Left lung (tissue), 10 donors: Measurements from ENCODE around the gene TEX26. TPM values are rescaled to one million over a fixed set of nuclear protein-coding genes. Genes with fewer than 3 reads are reported as not detected.

Source experiments
- ATAC-seq: fragments of 200-7000 bp; cut with Tn5 transposase; one replicate; pipeline ENCODE4 v1.9.1; 2020; ENCODE audit warnings: moderate library complexity
- DNase-seq, 4 donors: peaks; one replicate each; pipeline ENCODE4 v3.0.0-alpha.2; 2013 to 2020
- H3K27ac ChIP-seq, 2 donors: fragments of 200-600 bp; sonication (generic) in 1 of 2; one replicate each; pipeline versions ENCODE4 v1.5.0 to v1.8.0; 2020 to 2021
- H3K27me3 ChIP-seq, 2 donors: fragments of 200-600 bp; sonication (generic) in 1 of 2; one replicate each; pipeline versions ENCODE4 v1.5.0 to v1.8.0; 2020 to 2021
- H3K36me3 ChIP-seq, 2 donors: fragments of 200-600 bp; sonication (generic) in 1 of 2; one replicate each; pipeline versions ENCODE4 v1.5.0 to v1.8.0; 2020 to 2021
- H3K4me1 ChIP-seq, 2 donors: fragments of 200-600 bp; one replicate each; pipeline ENCODE4 v1.8.0; 2021
- H3K4me3 ChIP-seq, 2 donors: fragments of 200-600 bp; sonication (generic) in 1 of 2; one replicate each; pipeline versions ENCODE4 v1.5.0 to v1.8.0; 2020 to 2021; ENCODE audit warnings: mild to moderate bottlenecking in 1 of 2
- H3K9me3 ChIP-seq, 2 donors: fragments of 200-600 bp; sonication (generic) in 1 of 2; one replicate each; pipeline versions ENCODE4 v1.5.0 to v1.8.0; 2020 to 2021
- intact Hi-C, 2 donors: fragments of 100-400 bp; cut with DNase I; formaldehyde crosslinking; loops; one replicate each; pipeline versions ENCODE4 v1.11.2 to v1.14.2; 2022
- polyA plus RNA-seq, 6 donors: library from polyadenylated mRNA; unstranded; fragments of 120-200 nt; gene quantifications; one replicate each; pipeline ENCODE4 v1.2.1, GENCODE V29; 2013; ENCODE audit not compliant: insufficient read length in 6 of 6
- total RNA-seq, 2 donors: library from RNA; stranded (reverse); fragmentation: NEBNext Ultra II Directional; extraction: Animal tissue kit (Norgen Biotek cat#: 25700); gene quantifications; one replicate each; pipeline ENCODE4 v1.2.1, GENCODE V29; 2021
- TF ChIP-seq, protein P1 (sequence below), 2 donors: fragments of 200-600 bp; sonication (generic) in 1 of 2; IDR thresholded peaks; one replicate each; pipeline versions ENCODE4 v1.5.0 to v1.8.0; 2021; ENCODE audit warnings: antibody characterized with exemption in 2 of 2
- donor health status: DM: no; HTN: yes; CAD: no.
- donor health status: DM: no; HTN: no; CAD: no.

The TEX26 gene
- total and polyA plus RNA-seq, 8 donors: 0.47 to 2.4 (median 0.93) TPM; not detected in 1

DNA sequence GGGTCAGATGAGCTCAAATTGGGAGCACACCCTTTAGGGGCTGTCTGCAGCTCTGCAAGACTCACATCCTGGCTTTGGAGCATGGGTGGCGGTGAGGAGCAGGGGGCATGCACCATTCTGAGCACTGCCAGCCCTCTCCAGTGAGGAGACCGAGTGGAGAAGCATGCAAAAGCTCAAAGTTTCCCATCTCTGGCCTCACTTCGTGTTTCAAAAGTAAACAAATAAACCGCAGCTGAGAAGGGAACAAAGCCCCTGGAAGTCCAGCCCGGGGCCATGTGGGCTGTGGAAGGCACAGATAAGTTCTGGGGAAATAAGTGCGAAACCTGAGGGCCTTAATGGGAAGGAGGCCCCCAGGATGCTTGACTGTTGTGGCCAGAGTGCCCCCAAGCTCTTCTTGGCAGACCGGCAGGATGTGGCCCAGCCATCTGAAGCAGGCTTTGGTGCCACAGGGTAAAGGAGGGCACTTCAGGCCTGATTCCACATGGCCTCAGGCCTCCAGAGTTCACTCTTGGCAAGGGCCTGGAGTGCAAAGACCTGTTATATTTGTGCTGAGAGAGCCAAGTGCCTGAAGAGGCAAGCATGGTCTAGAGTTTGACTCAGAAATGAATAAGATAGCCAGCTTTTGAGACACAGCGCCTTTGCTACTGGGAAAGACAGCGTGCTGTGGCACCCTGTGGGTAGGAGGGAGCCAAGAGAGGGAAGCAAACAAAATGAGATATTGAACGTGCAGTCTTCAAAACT is 25.2 kb upstream of the TEX26 start:
- Histone ChIP-seq H3K4me3 (peak overlapping the region; percentile 23 to 28), H3K9me3 (no peaks in the 10 kb centered on the region), H3K36me3 (no peaks in the 10 kb centered on the region), H3K27ac (peak overlapping the region in 1 of 2 donors; percentile 71), H3K27me3 (peaks cover 14 to 65% of the 10 kb centered on the region in 2 donors), H3K4me1 (peaks cover 3 to 23% of the 10 kb centered on the region in 2 donors)
- TF ChIP-seq, protein P1, sequence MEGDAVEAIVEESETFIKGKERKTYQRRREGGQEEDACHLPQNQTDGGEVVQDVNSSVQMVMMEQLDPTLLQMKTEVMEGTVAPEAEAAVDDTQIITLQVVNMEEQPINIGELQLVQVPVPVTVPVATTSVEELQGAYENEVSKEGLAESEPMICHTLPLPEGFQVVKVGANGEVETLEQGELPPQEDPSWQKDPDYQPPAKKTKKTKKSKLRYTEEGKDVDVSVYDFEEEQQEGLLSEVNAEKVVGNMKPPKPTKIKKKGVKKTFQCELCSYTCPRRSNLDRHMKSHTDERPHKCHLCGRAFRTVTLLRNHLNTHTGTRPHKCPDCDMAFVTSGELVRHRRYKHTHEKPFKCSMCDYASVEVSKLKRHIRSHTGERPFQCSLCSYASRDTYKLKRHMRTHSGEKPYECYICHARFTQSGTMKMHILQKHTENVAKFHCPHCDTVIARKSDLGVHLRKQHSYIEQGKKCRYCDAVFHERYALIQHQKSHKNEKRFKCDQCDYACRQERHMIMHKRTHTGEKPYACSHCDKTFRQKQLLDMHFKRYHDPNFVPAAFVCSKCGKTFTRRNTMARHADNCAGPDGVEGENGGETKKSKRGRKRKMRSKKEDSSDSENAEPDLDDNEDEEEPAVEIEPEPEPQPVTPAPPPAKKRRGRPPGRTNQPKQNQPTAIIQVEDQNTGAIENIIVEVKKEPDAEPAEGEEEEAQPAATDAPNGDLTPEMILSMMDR (IDR thresholded peaks at IDR 0.05): no peak
- ATAC-seq (peak; percentile 79), DNase-seq (peak in 2 of 4 donors; percentile 16 to 37)
- intact Hi-C loops: no loop called here

- DNase-seq (no peak), ATAC-seq (peak; percentile 29)
- H3K4me3 ChIP-seq: no peak overlapping the region
- H3K27ac ChIP-seq: no peak overlapping the region
- H3K4me1 ChIP-seq: peaks cover 3 to 23% of the 10 kb centered on the region in 2 donors
- no peaks in the 10 kb centered on the region for H3K36me3 ChIP-seq
- H3K9me3 ChIP-seq: no peaks in the 10 kb centered on the region
- TF ChIP-seq, protein P1 (IDR thresholded peaks at IDR 0.05): no peak
- peaks cover 14 to 56% of the 10 kb centered on the region in 2 donors for H3K27me3 ChIP-seq
- intact Hi-C loops: no loop called here
These were observed 24.0 kb upstream of the TEX26 start for GRCh38 chr13:30908416-30908980.

DNA sequence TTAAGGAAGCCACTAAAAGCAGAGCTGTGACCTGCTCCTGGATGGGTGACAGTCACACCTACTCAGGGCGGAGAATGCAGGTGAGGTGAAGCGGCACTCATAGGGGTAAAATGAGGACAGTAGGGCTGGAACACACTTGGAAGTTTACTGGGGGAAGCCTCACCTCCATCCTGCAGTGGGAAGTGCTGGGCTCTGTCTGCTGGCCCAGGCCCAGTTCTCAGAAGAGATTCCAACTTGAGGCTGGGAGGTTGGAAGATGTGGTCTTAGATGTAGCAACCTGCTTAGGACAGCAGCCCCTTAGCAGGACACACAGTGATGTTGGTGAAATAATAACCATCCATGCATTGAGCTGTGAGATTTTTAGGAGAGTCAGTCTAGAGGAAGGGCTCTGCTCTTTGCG is 21.8 kb upstream of the TEX26 start:
- Histone ChIP-seq H3K36me3 (no peaks in the 10 kb centered on the region), H3K27me3 (peaks cover 8 to 40% of the 10 kb centered on the region in 2 donors), H3K9me3 (no peaks in the 10 kb centered on the region), H3K4me3 (no peak overlapping the region), H3K4me1 (peaks cover 3 to 22% of the 10 kb centered on the region in 2 donors), H3K27ac (no peak overlapping the region)
- no peak for DNase-seq
- ATAC-seq: no peak
- TF ChIP-seq, protein P1 (IDR thresholded peaks at IDR 0.05): no peak
- intact Hi-C loops: no loop called here

DNA sequence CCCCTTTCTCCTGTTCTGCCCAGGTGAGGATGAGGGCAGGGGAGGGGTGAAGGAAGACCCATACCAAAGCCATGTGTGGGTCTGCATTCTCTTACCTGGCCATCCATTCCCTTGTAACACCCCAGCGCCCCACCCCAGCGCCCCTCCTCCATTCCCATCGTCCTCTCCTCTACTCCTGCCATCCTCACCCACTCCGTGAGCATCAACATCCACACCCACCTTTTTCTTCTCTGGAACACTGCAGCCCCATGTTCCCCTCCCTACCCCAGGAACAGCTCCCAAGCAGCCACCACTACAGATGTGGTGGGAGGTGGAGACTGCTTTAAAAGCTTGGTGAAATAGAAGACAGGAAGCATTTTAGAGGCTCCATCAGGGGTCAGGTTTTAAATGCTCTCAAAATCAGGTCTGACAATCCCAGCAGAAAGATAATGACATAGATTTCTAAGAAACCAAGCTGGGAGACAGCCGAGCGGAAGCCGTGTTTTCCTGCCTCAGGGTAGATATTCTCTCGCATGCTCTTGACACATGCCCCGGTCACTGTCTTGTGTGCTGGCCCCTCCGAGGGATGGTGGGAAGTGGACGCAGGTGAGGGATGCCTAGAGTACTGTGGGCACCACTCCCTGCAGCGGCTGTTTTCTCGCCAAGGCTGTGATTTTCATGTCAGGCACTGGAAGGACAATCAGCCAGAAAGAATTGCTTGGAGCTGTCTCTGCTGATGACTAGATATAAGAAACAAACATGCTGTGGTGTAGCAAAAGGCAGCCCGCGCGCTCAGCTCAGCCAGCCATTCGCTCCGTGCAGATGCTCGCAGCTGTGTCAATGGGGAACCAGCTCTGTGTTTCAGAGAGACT is 16.5 kb upstream of the TEX26 start:
- intact Hi-C loops: no loop called here
- ATAC-seq (no peak), DNase-seq (peak in 1 of 4 donors; percentile 32)
- Histone ChIP-seq H3K4me1 (no peaks in the 10 kb centered on the region), H3K27me3 (peaks cover 0 to 11% of the 10 kb centered on the region in 2 donors), H3K36me3 (no peaks in the 10 kb centered on the region), H3K9me3 (no peaks in the 10 kb centered on the region), H3K4me3 (no peak overlapping the region), H3K27ac (no peak overlapping the region)
- TF ChIP-seq, protein P1 (IDR thresholded peaks at IDR 0.05): no peak

- no peak for ATAC-seq
These were observed 15.5 kb upstream of the TEX26 start for GRCh38 chr13:30916991-30917390.

More at GRCh38 chr13:30916991-30917390, 15.5 kb upstream of the TEX26 start:
- no peaks in the 10 kb centered on the region for H3K4me1 ChIP-seq
- intact Hi-C loops: no loop called here
- H3K9me3 ChIP-seq: no peaks in the 10 kb centered on the region
- H3K27ac ChIP-seq: no peak overlapping the region
- TF ChIP-seq, protein P1 (IDR thresholded peaks at IDR 0.05): no peak
- H3K4me3 ChIP-seq: no peak overlapping the region
- DNase-seq: no peak
- no peaks in the 10 kb centered on the region for H3K36me3 ChIP-seq
- H3K27me3 ChIP-seq: peaks cover 0 to 11% of the 10 kb centered on the region in 2 donors
